Airway epithelial cell (primary cell): Measurements from ENCODE around the gene PARP16. TPM values are rescaled to one million over a fixed set of nuclear protein-coding genes. Genes with fewer than 3 reads are reported as not detected.

Source experiments
- total RNA-seq: library from RNA; depleted of rRNA; stranded (reverse); fragments of >200 nt; gene quantifications from 2 replicates; pipeline ENCODE4 v1.2.3, GENCODE V29; 2015

PARP16 gene
- 3.0 and 4.6 TPM in 2 replicates for total RNA-seq

GRCh38 chr15:65286704-65287519 is at the start of gene PARP16:
Gene PARP16, minus strand, starts transcription at chr15:65286883. Its CDS starts 457 bp downstream, at chr15:65286426.

GRCh38 chr15:65304381-65305149 is 17.9 kb upstream of the PARP16 start, which contains the start of gene RNU5B-1:
Gene RNU5B-1, plus strand, starts transcription at chr15:65304677.

GRCh38 chr15:65210770-65211481 is 75.8 kb downstream of the PARP16 start, which contains the start of gene CILP:
Gene CILP, minus strand, starts transcription at chr15:65211473. Its CDS starts 1,718 bp downstream, at chr15:65209755.

Other genes starting within 250 kb of the PARP16 start
- not detected in 2 replicates for gene SLC51B, start 241.5 kb downstream of the PARP16 start, total RNA-seq
- not detected in 2 replicates for gene RASL12, start 218.9 kb downstream of the PARP16 start, total RNA-seq
- not detected in 2 replicates for gene KBTBD13, start 210.1 kb downstream of the PARP16 start, total RNA-seq
- gene UBAP1L, start 171.7 kb downstream of the PARP16 start, total RNA-seq = under 0.01 and 0.35 TPM in 2 replicates
- gene PDCD7, start 153.1 kb downstream of the PARP16 start, total RNA-seq = 23.2 and 25.7 TPM in 2 replicates
- 26.0 and 43.5 TPM in 2 replicates for gene CLPX, start 101.5 kb downstream of the PARP16 start, total RNA-seq
- 0.28 and 0.49 TPM in 2 replicates for gene CILP, start 75.4 kb downstream of the PARP16 start, total RNA-seq
- not detected in 2 replicates for gene RNU5A-1, start 9.2 kb upstream of the PARP16 start, total RNA-seq
- gene RNU5B-1, start 17.8 kb upstream of the PARP16 start, total RNA-seq = not detected in 2 replicates
- not detected in 2 replicates for gene IGDCC3, start 91.1 kb upstream of the PARP16 start, total RNA-seq
- 0.05 and 0.07 TPM in 2 replicates for gene IGDCC4, start 136.1 kb upstream of the PARP16 start, total RNA-seq
- 17.0 and 18.4 TPM in 2 replicates for gene DPP8, start 230.8 kb upstream of the PARP16 start, total RNA-seq
- gene HACD3, start 243.6 kb upstream of the PARP16 start, total RNA-seq = 64.1 and 70.5 TPM in 2 replicates